Stimulated activated naive CD8-positive, alpha-beta T cell treated with anti-CD3 and anti-CD28 coated beads, Interleukin-15, Interleukin-2, amounts not matched to agents 100 ng/mL and 50 ng/mL, for 24 hours (primary cell): Measurements from ENCODE around the gene OOSP1.
"Not testable (repeated sequence)": the region's sequence is repeated elsewhere in the genome, so short reads cannot be mapped to it uniquely, and the experiment has no call there.

Source experiments
- H3K27ac Mint-ChIP-seq: one replicate; pipeline ENCODE4 v1.8.0; 2021; ENCODE audit warnings: mild to moderate bottlenecking, mixed read lengths
- H3K27me3 Mint-ChIP-seq: one replicate; pipeline ENCODE4 v1.8.0; 2021; ENCODE audit warnings: mixed read lengths
- H3K36me3 Mint-ChIP-seq: one replicate; pipeline ENCODE4 v1.8.0; 2021; ENCODE audit warnings: low read depth, mixed read lengths
- H3K4me1 Mint-ChIP-seq: one replicate; pipeline ENCODE4 v1.8.0; 2021; ENCODE audit warnings: low read depth, mixed read lengths
- H3K4me3 Mint-ChIP-seq: one replicate; pipeline ENCODE4 v1.8.0; 2021; ENCODE audit warnings: mild to moderate bottlenecking, mixed read lengths
- H3K9me3 Mint-ChIP-seq: one replicate; pipeline ENCODE4 v1.8.0; 2021; ENCODE audit warnings: mixed read lengths

OOSP1 gene

GRCh38 chr11:59938132-59938531 lies at the start of gene OOSP1:
Gene OOSP1, plus strand, starts transcription at chr11:59938432. Its CDS starts 23 bp downstream, at chr11:59938455.
- Mint-ChIP-seq H3K27me3 (peaks cover 5% of the 10 kb centered on the region), H3K9me3 (no peaks in the 10 kb centered on the region), H3K27ac (no peak within 1 kb of the TSS), H3K4me3 (no peak within 1 kb of the TSS), H3K4me1 (no peaks in the 10 kb centered on the region), H3K36me3 (no peaks in the 10 kb centered on the region)

GRCh38 chr11:59891781-59892181 lies 46.5 kb upstream of the OOSP1 start:
- H3K9me3 Mint-ChIP-seq: peaks cover 27% of the 10 kb centered on the region
- no peaks in the 10 kb centered on the region for H3K4me1 Mint-ChIP-seq
- peaks cover 36% of the 10 kb centered on the region for H3K27me3 Mint-ChIP-seq
- H3K36me3 Mint-ChIP-seq: peaks cover 7% of the 10 kb centered on the region
- no peak overlapping the region for H3K27ac Mint-ChIP-seq
- no peak overlapping the region for H3K4me3 Mint-ChIP-seq

- Mint-ChIP-seq H3K27ac (no peak overlapping the region), H3K9me3 (peaks cover 14% of the 10 kb centered on the region)
Measured at GRCh38 chr11:59894616-59895015, 43.6 kb upstream of the OOSP1 start.

GRCh38 chr11:59898046-59898445 lies 40.2 kb upstream of the OOSP1 start:
- no peaks in the 10 kb centered on the region for H3K36me3 Mint-ChIP-seq
- no peaks in the 10 kb centered on the region for H3K4me1 Mint-ChIP-seq
- peaks cover 3% of the 10 kb centered on the region for H3K9me3 Mint-ChIP-seq
- no peak overlapping the region for H3K4me3 Mint-ChIP-seq
- peaks cover 19% of the 10 kb centered on the region for H3K27me3 Mint-ChIP-seq
- no peak overlapping the region for H3K27ac Mint-ChIP-seq

More at GRCh38 chr11:59894616-59895015, 43.6 kb upstream of the OOSP1 start:
- Mint-ChIP-seq H3K4me1 (no peaks in the 10 kb centered on the region), H3K27me3 (peaks cover 27% of the 10 kb centered on the region), H3K36me3 (no peaks in the 10 kb centered on the region), H3K4me3 (no peak overlapping the region)

GRCh38 chr11:59898650-59899049 lies 39.6 kb upstream of the OOSP1 start:
- peaks cover 15% of the 10 kb centered on the region for H3K27me3 Mint-ChIP-seq
- H3K27ac Mint-ChIP-seq: no peak overlapping the region
- no peaks in the 10 kb centered on the region for H3K36me3 Mint-ChIP-seq
- H3K9me3 Mint-ChIP-seq: peaks cover 3% of the 10 kb centered on the region
- H3K4me3 Mint-ChIP-seq: no peak overlapping the region
- H3K4me1 Mint-ChIP-seq: no peaks in the 10 kb centered on the region

GRCh38 chr11:59899532-59899931 lies 38.7 kb upstream of the OOSP1 start:
- Mint-ChIP-seq H3K4me3 (no peak overlapping the region), H3K27ac (no peak overlapping the region), H3K4me1 (no peaks in the 10 kb centered on the region), H3K36me3 (no peaks in the 10 kb centered on the region), H3K9me3 (peaks cover 3% of the 10 kb centered on the region), H3K27me3 (peaks cover 13% of the 10 kb centered on the region)

- Mint-ChIP-seq H3K27me3 (peaks cover 5% of the 10 kb centered on the region), H3K27ac (no peak overlapping the region), H3K36me3 (no peaks in the 10 kb centered on the region), H3K9me3 (peaks cover 3% of the 10 kb centered on the region), H3K4me1 (no peaks in the 10 kb centered on the region), H3K4me3 (no peak overlapping the region)
Measured at GRCh38 chr11:59900366-59901126, 37.7 kb upstream of the OOSP1 start.

- H3K9me3 Mint-ChIP-seq: peaks cover 3% of the 10 kb centered on the region
- no peaks in the 10 kb centered on the region for H3K36me3 Mint-ChIP-seq
- no peak overlapping the region for H3K27ac Mint-ChIP-seq
- no peaks in the 10 kb centered on the region for H3K4me1 Mint-ChIP-seq
- H3K4me3 Mint-ChIP-seq: no peak overlapping the region
- no peaks in the 10 kb centered on the region for H3K27me3 Mint-ChIP-seq
Measured at GRCh38 chr11:59901306-59901705, 36.9 kb upstream of the OOSP1 start.

- H3K4me1 Mint-ChIP-seq, H3K9me3 Mint-ChIP-seq, H3K4me3 Mint-ChIP-seq, H3K27me3 Mint-ChIP-seq, H3K27ac Mint-ChIP-seq, H3K36me3 Mint-ChIP-seq: not testable (repeated sequence)
Measured at GRCh38 chr11:59903569-59903968, 34.7 kb upstream of the OOSP1 start.

- Mint-ChIP-seq H3K9me3 (peaks cover 29% of the 10 kb centered on the region), H3K4me1 (no peaks in the 10 kb centered on the region), H3K27ac (no peak overlapping the region), H3K4me3 (no peak overlapping the region), H3K27me3 (no peaks in the 10 kb centered on the region), H3K36me3 (peaks cover 4% of the 10 kb centered on the region)
Measured at GRCh38 chr11:59918480-59918879, 19.8 kb upstream of the OOSP1 start.

GRCh38 chr11:59918987-59919589 lies 19.1 kb upstream of the OOSP1 start:
- Mint-ChIP-seq H3K27me3 (no peaks in the 10 kb centered on the region), H3K4me1 (no peaks in the 10 kb centered on the region), H3K36me3 (peaks cover 4% of the 10 kb centered on the region), H3K4me3 (no peak overlapping the region), H3K9me3 (peaks cover 33% of the 10 kb centered on the region), H3K27ac (no peak overlapping the region)

- no peaks in the 10 kb centered on the region for H3K4me1 Mint-ChIP-seq
- H3K27me3 Mint-ChIP-seq: no peaks in the 10 kb centered on the region
- H3K4me3 Mint-ChIP-seq: no peak overlapping the region
- H3K9me3 Mint-ChIP-seq: peaks cover 47% of the 10 kb centered on the region
- H3K27ac Mint-ChIP-seq: no peak overlapping the region
- H3K36me3 Mint-ChIP-seq: peaks cover 8% of the 10 kb centered on the region
Measured at GRCh38 chr11:59923813-59924212, 14.4 kb upstream of the OOSP1 start.

GRCh38 chr11:59931688-59932087 lies 6.5 kb upstream of the OOSP1 start:
- peaks cover 4% of the 10 kb centered on the region for H3K36me3 Mint-ChIP-seq
- peaks cover 22% of the 10 kb centered on the region for H3K9me3 Mint-ChIP-seq
- H3K4me1 Mint-ChIP-seq: no peaks in the 10 kb centered on the region
- no peaks in the 10 kb centered on the region for H3K27me3 Mint-ChIP-seq
- H3K27ac Mint-ChIP-seq: no peak overlapping the region
- no peak overlapping the region for H3K4me3 Mint-ChIP-seq

- Mint-ChIP-seq H3K4me3 (no peak overlapping the region), H3K36me3 (no peaks in the 10 kb centered on the region), H3K27ac (no peak overlapping the region), H3K9me3 (no peaks in the 10 kb centered on the region), H3K27me3 (peaks cover 5% of the 10 kb centered on the region), H3K4me1 (no peaks in the 10 kb centered on the region)
Measured at GRCh38 chr11:59938718-59939117, 486 bp downstream of the OOSP1 start.

- H3K4me3 Mint-ChIP-seq: no peak overlapping the region
- H3K27me3 Mint-ChIP-seq: peaks cover 5% of the 10 kb centered on the region
- H3K36me3 Mint-ChIP-seq: no peaks in the 10 kb centered on the region
- H3K9me3 Mint-ChIP-seq: no peaks in the 10 kb centered on the region
- no peaks in the 10 kb centered on the region for H3K4me1 Mint-ChIP-seq
- no peak overlapping the region for H3K27ac Mint-ChIP-seq
Measured at GRCh38 chr11:59939482-59939881, 1.2 kb downstream of the OOSP1 start.

- Mint-ChIP-seq H3K27ac (no peak overlapping the region), H3K4me3 (no peak overlapping the region), H3K9me3 (no peaks in the 10 kb centered on the region), H3K4me1 (no peaks in the 10 kb centered on the region), H3K36me3 (no peaks in the 10 kb centered on the region), H3K27me3 (peaks cover 5% of the 10 kb centered on the region)
Measured at GRCh38 chr11:59941091-59941490, 2.9 kb downstream of the OOSP1 start.
